Measurements from ENCODE around the gene MICU2. TPM values are rescaled to one million over a fixed set of nuclear protein-coding genes. Genes with fewer than 3 reads are reported as not detected.

Gene MICU2
- total RNA-seq, 1 experiment from 2014 or later: 24.2 TPM

GRCh38 chr13:21528616-21529015 is 75.4 kb downstream of the MICU2 start:
- Histone ChIP-seq H3K9me3 (ENCODE audit: control insufficient read depth, insufficient read depth, low read depth, low read length) (no peaks in the 10 kb centered on the region), H3K27ac (ENCODE audit: low read length) (no peak overlapping the region), H3K4me1 (ENCODE audit: control insufficient read depth, insufficient read depth, low read length) (no peaks in the 10 kb centered on the region), H3K36me3 (ENCODE audit: control insufficient read depth, insufficient read depth, low read length) (no peaks in the 10 kb centered on the region), H3K4me3 (ENCODE audit: low read depth in 2 of 2, low read length in 2 of 2) (no peak overlapping the region), H3K27me3 (ENCODE audit: control insufficient read depth, insufficient read depth, low read length) (no peaks in the 10 kb centered on the region)
- ChIA-PET POLR2A (no interaction called here), CTCF (no interaction called here)
- no peak for DNase-seq (ENCODE audit: low read depth, low spot score)
- no TSS peak for BruUV-seq (replicated peaks)
- in situ Hi-C loops (cut with HindIII; ENCODE audit: low pct_unique_long_range_greater_than_20kb, low sequenced_read_pairs) (no loop called here), intact Hi-C loops (cut with micrococcal nuclease; ENCODE audit: unreplicated experiment) (no loop called here)
- no peak for ATAC-seq
- TF ChIP-seq CTCF (IDR thresholded peaks at IDR 0.05) (no peak), POLR2AphosphoS5 (IDR thresholded peaks at IDR 0.05; ENCODE audit: low read depth, low read length) (no peak), SIN3A (IDR thresholded peaks at IDR 0.05; ENCODE audit: borderline replicate concordance, insufficient read depth, low read depth, low read length) (no peak), REST (IDR thresholded peaks at IDR 0.05; ENCODE audit: insufficient read depth in 1 of 2, low read depth in 2 of 2, low read length in 1 of 2) (no peak), TCF7L2 (IDR thresholded peaks at IDR 0.05; ENCODE audit: low read depth, low read length) (no peak)

- intact Hi-C loops (cut with micrococcal nuclease; ENCODE audit: unreplicated experiment): no loop called here
- Histone ChIP-seq H3K36me3 (ENCODE audit: control insufficient read depth, insufficient read depth, low read length) (no peaks in the 10 kb centered on the region), H3K27ac (ENCODE audit: low read length) (no peak overlapping the region), H3K27me3 (ENCODE audit: control insufficient read depth, insufficient read depth, low read length) (no peaks in the 10 kb centered on the region), H3K4me3 (ENCODE audit: low read depth in 2 of 2, low read length in 2 of 2) (no peak overlapping the region), H3K9me3 (ENCODE audit: control insufficient read depth, insufficient read depth, low read depth, low read length) (no peaks in the 10 kb centered on the region), H3K4me1 (ENCODE audit: control insufficient read depth, insufficient read depth, low read length) (no peaks in the 10 kb centered on the region)
- ChIA-PET POLR2A (no interaction called here), CTCF (no interaction called here)
- in situ Hi-C loops (cut with HindIII; ENCODE audit: low pct_unique_long_range_greater_than_20kb, low sequenced_read_pairs): no loop called here
- BruUV-seq (replicated peaks): no TSS peak
- ATAC-seq (no peak), DNase-seq (ENCODE audit: low read depth, low spot score) (no peak)
- TF ChIP-seq REST (IDR thresholded peaks at IDR 0.05; ENCODE audit: insufficient read depth in 1 of 2, low read depth in 2 of 2, low read length in 1 of 2) (no peak), TCF7L2 (IDR thresholded peaks at IDR 0.05; ENCODE audit: low read depth, low read length) (no peak), CTCF (IDR thresholded peaks at IDR 0.05) (no peak)
These were observed 77.0 kb downstream of the MICU2 start for GRCh38 chr13:21526707-21527540.
